ENCODE results near the gene ZDHHC7.

DNA sequence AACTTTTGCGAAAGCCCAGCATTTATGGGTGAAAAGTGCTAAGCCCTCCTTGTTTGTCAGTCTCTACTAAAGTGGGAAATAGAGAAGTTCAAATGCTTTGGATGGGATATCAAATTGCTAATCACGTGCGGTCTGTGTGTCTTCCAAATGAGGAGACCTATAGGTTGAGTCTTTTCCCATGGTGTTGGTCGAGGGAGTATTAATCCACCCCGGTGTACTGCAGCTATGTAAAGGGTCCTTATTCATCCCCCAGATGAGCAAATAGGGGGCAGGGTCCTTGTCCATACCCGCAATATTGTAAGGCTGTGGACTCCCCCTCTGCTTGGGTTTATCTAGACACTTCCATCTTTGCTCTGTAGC lies 30.8 kb upstream of the ZDHHC7 start:
- no peak for TF ChIP-seq MAX (IDR thresholded peaks at IDR 0.05)
- TF ChIP-seq, protein P1, sequence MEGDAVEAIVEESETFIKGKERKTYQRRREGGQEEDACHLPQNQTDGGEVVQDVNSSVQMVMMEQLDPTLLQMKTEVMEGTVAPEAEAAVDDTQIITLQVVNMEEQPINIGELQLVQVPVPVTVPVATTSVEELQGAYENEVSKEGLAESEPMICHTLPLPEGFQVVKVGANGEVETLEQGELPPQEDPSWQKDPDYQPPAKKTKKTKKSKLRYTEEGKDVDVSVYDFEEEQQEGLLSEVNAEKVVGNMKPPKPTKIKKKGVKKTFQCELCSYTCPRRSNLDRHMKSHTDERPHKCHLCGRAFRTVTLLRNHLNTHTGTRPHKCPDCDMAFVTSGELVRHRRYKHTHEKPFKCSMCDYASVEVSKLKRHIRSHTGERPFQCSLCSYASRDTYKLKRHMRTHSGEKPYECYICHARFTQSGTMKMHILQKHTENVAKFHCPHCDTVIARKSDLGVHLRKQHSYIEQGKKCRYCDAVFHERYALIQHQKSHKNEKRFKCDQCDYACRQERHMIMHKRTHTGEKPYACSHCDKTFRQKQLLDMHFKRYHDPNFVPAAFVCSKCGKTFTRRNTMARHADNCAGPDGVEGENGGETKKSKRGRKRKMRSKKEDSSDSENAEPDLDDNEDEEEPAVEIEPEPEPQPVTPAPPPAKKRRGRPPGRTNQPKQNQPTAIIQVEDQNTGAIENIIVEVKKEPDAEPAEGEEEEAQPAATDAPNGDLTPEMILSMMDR (IDR thresholded peaks at IDR 0.05; ENCODE audit: control extremely low read depth in 1 of 3, insufficient read depth in 1 of 3, low read depth in 1 of 3, low read length in 3 of 3): no peak
- TF ChIP-seq EGR1 (IDR thresholded peaks at IDR 0.05; ENCODE audit: borderline replicate concordance, low read depth, low read length): no peak
- no peak for TF ChIP-seq POLR2A (IDR thresholded peaks at IDR 0.05; ENCODE audit: control extremely low read depth in 1 of 2, low read depth in 2 of 2, low read length in 2 of 2)
- no peak for TF ChIP-seq EZH2 (IDR thresholded peaks at IDR 0.05; ENCODE audit: low read depth, low read length, severe bottlenecking)
- no peak for TF ChIP-seq CBX5 (IDR thresholded peaks at IDR 0.05; ENCODE audit: low read depth, low read length)
- no peak for TF ChIP-seq CHD2 (IDR thresholded peaks at IDR 0.05; ENCODE audit: low read length)
- no peak for TF ChIP-seq POLR2AphosphoS5 (IDR thresholded peaks at IDR 0.05; ENCODE audit: low read depth, low read length)
- no peak for TF ChIP-seq CBX8 (IDR thresholded peaks at IDR 0.05; ENCODE audit: borderline replicate concordance, low read depth, low read length)
- TF ChIP-seq, protein P2, sequence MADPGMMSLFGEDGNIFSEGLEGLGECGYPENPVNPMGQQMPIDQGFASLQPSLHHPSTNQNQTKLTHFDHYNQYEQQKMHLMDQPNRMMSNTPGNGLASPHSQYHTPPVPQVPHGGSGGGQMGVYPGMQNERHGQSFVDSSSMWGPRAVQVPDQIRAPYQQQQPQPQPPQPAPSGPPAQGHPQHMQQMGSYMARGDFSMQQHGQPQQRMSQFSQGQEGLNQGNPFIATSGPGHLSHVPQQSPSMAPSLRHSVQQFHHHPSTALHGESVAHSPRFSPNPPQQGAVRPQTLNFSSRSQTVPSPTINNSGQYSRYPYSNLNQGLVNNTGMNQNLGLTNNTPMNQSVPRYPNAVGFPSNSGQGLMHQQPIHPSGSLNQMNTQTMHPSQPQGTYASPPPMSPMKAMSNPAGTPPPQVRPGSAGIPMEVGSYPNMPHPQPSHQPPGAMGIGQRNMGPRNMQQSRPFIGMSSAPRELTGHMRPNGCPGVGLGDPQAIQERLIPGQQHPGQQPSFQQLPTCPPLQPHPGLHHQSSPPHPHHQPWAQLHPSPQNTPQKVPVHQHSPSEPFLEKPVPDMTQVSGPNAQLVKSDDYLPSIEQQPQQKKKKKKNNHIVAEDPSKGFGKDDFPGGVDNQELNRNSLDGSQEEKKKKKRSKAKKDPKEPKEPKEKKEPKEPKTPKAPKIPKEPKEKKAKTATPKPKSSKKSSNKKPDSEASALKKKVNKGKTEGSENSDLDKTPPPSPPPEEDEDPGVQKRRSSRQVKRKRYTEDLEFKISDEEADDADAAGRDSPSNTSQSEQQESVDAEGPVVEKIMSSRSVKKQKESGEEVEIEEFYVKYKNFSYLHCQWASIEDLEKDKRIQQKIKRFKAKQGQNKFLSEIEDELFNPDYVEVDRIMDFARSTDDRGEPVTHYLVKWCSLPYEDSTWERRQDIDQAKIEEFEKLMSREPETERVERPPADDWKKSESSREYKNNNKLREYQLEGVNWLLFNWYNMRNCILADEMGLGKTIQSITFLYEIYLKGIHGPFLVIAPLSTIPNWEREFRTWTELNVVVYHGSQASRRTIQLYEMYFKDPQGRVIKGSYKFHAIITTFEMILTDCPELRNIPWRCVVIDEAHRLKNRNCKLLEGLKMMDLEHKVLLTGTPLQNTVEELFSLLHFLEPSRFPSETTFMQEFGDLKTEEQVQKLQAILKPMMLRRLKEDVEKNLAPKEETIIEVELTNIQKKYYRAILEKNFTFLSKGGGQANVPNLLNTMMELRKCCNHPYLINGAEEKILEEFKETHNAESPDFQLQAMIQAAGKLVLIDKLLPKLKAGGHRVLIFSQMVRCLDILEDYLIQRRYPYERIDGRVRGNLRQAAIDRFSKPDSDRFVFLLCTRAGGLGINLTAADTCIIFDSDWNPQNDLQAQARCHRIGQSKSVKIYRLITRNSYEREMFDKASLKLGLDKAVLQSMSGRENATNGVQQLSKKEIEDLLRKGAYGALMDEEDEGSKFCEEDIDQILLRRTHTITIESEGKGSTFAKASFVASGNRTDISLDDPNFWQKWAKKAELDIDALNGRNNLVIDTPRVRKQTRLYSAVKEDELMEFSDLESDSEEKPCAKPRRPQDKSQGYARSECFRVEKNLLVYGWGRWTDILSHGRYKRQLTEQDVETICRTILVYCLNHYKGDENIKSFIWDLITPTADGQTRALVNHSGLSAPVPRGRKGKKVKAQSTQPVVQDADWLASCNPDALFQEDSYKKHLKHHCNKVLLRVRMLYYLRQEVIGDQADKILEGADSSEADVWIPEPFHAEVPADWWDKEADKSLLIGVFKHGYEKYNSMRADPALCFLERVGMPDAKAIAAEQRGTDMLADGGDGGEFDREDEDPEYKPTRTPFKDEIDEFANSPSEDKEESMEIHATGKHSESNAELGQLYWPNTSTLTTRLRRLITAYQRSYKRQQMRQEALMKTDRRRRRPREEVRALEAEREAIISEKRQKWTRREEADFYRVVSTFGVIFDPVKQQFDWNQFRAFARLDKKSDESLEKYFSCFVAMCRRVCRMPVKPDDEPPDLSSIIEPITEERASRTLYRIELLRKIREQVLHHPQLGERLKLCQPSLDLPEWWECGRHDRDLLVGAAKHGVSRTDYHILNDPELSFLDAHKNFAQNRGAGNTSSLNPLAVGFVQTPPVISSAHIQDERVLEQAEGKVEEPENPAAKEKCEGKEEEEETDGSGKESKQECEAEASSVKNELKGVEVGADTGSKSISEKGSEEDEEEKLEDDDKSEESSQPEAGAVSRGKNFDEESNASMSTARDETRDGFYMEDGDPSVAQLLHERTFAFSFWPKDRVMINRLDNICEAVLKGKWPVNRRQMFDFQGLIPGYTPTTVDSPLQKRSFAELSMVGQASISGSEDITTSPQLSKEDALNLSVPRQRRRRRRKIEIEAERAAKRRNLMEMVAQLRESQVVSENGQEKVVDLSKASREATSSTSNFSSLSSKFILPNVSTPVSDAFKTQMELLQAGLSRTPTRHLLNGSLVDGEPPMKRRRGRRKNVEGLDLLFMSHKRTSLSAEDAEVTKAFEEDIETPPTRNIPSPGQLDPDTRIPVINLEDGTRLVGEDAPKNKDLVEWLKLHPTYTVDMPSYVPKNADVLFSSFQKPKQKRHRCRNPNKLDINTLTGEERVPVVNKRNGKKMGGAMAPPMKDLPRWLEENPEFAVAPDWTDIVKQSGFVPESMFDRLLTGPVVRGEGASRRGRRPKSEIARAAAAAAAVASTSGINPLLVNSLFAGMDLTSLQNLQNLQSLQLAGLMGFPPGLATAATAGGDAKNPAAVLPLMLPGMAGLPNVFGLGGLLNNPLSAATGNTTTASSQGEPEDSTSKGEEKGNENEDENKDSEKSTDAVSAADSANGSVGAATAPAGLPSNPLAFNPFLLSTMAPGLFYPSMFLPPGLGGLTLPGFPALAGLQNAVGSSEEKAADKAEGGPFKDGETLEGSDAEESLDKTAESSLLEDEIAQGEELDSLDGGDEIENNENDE (IDR thresholded peaks at IDR 0.05; ENCODE audit: insufficient replicate concordance, low read length): no peak
- no peak for TF ChIP-seq RXRA (IDR thresholded peaks at IDR 0.05; ENCODE audit: insufficient read depth, low read depth, low read length)
- no peak for TF ChIP-seq RFX5 (IDR thresholded peaks at IDR 0.05; ENCODE audit: borderline replicate concordance, low read depth, low read length)
- TF ChIP-seq SRF (IDR thresholded peaks at IDR 0.05; ENCODE audit: low read depth, low read length): no peak

All from H1 (cell line).